Endodermal cell (in vitro differentiated cells): Measurements from ENCODE around the gene GPR65. TPM values are rescaled to one million over a fixed set of nuclear protein-coding genes. Genes with fewer than 3 reads are reported as not detected.

Source experiments
- DNase-seq: peaks from one replicate; pipeline ENCODE4 v3.0.0-alpha.2; 2017
- H3K27ac ChIP-seq: 2 replicates; pipeline ENCODE4 v1.5.1; 2013; ENCODE audit warnings: mild to moderate bottlenecking, low read depth, low read length, moderate library complexity
- H3K27me3 ChIP-seq: 2 replicates; pipeline ENCODE4 v1.6.1; 2013; ENCODE audit warnings: mild to moderate bottlenecking, low read length, moderate library complexity; ENCODE audit not compliant: insufficient read depth, control insufficient read depth, poor library complexity, severe bottlenecking
- H3K36me3 ChIP-seq: 2 replicates; pipeline ENCODE4 v1.7.0; 2013; ENCODE audit warnings: mild to moderate bottlenecking, low read length, moderate library complexity; ENCODE audit not compliant: control insufficient read depth, insufficient read depth
- H3K4me1 ChIP-seq: one replicate; pipeline ENCODE4 v1.7.0; 2013; ENCODE audit warnings: low read length; ENCODE audit not compliant: control insufficient read depth, insufficient read depth
- H3K4me3 ChIP-seq: 2 replicates; pipeline ENCODE4 v1.5.1; 2013; ENCODE audit warnings: mild to moderate bottlenecking, low read length, moderate library complexity
- H3K9ac ChIP-seq: 2 replicates; pipeline ENCODE4 v1.6.1; 2013; ENCODE audit warnings: mild to moderate bottlenecking, low read length, moderate library complexity; ENCODE audit not compliant: poor library complexity, severe bottlenecking; ENCODE audit errors: extremely low read depth
- H3K9me3 ChIP-seq: 2 replicates; pipeline ENCODE4 v1.6.1; 2013; ENCODE audit warnings: mild to moderate bottlenecking, low read length, moderate library complexity; ENCODE audit not compliant: control insufficient read depth
- H3K27ac Mint-ChIP-seq: 2 replicates; pipeline ENCODE4 v1.8.0; 2020; ENCODE audit warnings: mixed read lengths
- H3K27me3 Mint-ChIP-seq: 2 replicates; pipeline ENCODE4 v1.8.0; 2021; ENCODE audit warnings: mild to moderate bottlenecking, mixed read lengths; ENCODE audit not compliant: insufficient read depth
- H3K36me3 Mint-ChIP-seq: 2 replicates; pipeline ENCODE4 v1.8.0; 2020; ENCODE audit warnings: low read depth, mixed read lengths
- H3K4me1 Mint-ChIP-seq: 2 replicates; pipeline ENCODE4 v1.8.0; 2020; ENCODE audit warnings: mixed read lengths
- H3K4me3 Mint-ChIP-seq: 2 replicates; pipeline ENCODE4 v1.8.0; 2020; ENCODE audit warnings: mild to moderate bottlenecking, moderate library complexity, mixed read lengths
- H3K9me3 Mint-ChIP-seq: 2 replicates; pipeline ENCODE4 v1.8.0; 2020; ENCODE audit warnings: mild to moderate bottlenecking, mixed read lengths
- CTCF ChIP-seq: fragments of 200-600 bp; sonication (generic); conservative IDR thresholded peaks from 2 replicates; pipeline ENCODE4 v1.5.0; 2021; ENCODE audit warnings: antibody characterized with exemption, mild to moderate bottlenecking
- WGBS, 2 experiments: methylation state at CpG; one replicate each; pipeline versions ENCODE4 v1.1.5 to v1.1.7; 2013; ENCODE audit warnings: missing lambda C conversion rate in 2 of 2, mixed read lengths in 1 of 2; ENCODE audit not compliant: insufficient coverage in 1 of 2, insufficient read length in 1 of 2; 5-methylcytosine and 5-hydroxymethylcytosine counted together
- total RNA-seq, 2 donors: library from RNA; stranded (reverse); fragmentation: NEBNext Ultra II Directional in 1 of 2; extraction: Animal tissue kit (Norgen Biotek cat#: 25700) in 1 of 2; gene quantifications; 2 replicates in 1 of 2; 3 replicates in 1 of 2; pipeline ENCODE4 v1.2.1, GENCODE V29; 2021

GPR65 gene
- total RNA-seq, 2 donors from 2014 or later, result not detected

- peak overlapping the region; percentile 39 for H3K27ac ChIP-seq
- no peaks in the 10 kb centered on the region for H3K9me3 ChIP-seq
- H3K9ac ChIP-seq, result no peak overlapping the region
- Mint-ChIP-seq H3K27ac (peak overlapping the region; percentile 91), H3K27me3 (no peaks in the 10 kb centered on the region), H3K4me3 (peak overlapping the region; percentile 23), H3K36me3 (no peaks in the 10 kb centered on the region), H3K9me3 (no peaks in the 10 kb centered on the region), H3K4me1 (peaks cover 45% of the 10 kb centered on the region)
- no peaks in the 10 kb centered on the region for H3K36me3 ChIP-seq
- H3K27me3 ChIP-seq, result no peaks in the 10 kb centered on the region
- TF ChIP-seq CTCF, result no peak
- WGBS, 2 experiments, result 89 to 94% methylated on average over 2 to 3 of the region's 3 CpGs
- peaks cover 7% of the 10 kb centered on the region for H3K4me1 ChIP-seq
- H3K4me3 ChIP-seq, result peak overlapping the region; percentile 37
- no peak for DNase-seq
Observed at GRCh38 chr14:88025313-88025712, 20.4 kb downstream of the GPR65 start.

DNA sequence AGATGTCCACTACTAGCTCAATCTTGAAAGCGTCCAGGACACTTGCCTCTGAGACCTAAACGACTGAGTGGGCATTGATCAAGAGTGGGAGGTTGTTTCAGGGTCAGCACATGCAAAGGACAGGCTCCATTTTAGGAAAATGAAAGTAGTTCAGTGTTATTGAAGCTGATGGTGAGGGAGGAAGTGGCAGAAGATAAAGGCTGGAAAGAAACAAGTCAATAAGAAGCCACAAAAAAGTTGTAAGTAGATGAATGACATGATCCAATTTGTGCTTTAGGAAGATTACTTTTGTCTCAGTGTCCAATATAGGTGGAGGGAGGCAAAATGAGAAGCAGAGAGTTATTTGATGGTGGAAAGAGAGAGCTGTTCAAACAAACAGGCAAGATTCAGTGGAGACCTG lies 22.0 kb downstream of the GPR65 start:
- no peaks in the 10 kb centered on the region for H3K27me3 Mint-ChIP-seq
- Histone ChIP-seq H3K4me1 (peaks cover 7% of the 10 kb centered on the region), H3K9me3 (no peaks in the 10 kb centered on the region), H3K27me3 (no peaks in the 10 kb centered on the region), H3K27ac (no peak overlapping the region), H3K4me3 (no peak overlapping the region), H3K36me3 (no peaks in the 10 kb centered on the region), H3K9ac (no peak overlapping the region)
- H3K4me3 Mint-ChIP-seq, result no peak overlapping the region
- H3K4me1 Mint-ChIP-seq, result peaks cover 45% of the 10 kb centered on the region
- no peaks in the 10 kb centered on the region for H3K9me3 Mint-ChIP-seq
- TF ChIP-seq CTCF, result no peak
- no peak for DNase-seq
- 75 to 93% methylated on average over 2 of the region's 2 CpGs for WGBS, 2 experiments
- H3K27ac Mint-ChIP-seq, result no peak overlapping the region
- H3K36me3 Mint-ChIP-seq, result no peaks in the 10 kb centered on the region

GRCh38 chr14:88029500-88029899 lies 24.6 kb downstream of the GPR65 start:
- H3K9ac ChIP-seq, result no peak overlapping the region
- H3K9me3 Mint-ChIP-seq, result peaks cover 4% of the 10 kb centered on the region
- no peak overlapping the region for H3K27ac ChIP-seq
- no peak overlapping the region for H3K4me3 ChIP-seq
- no peak overlapping the region for H3K27ac Mint-ChIP-seq
- H3K9me3 ChIP-seq, result no peaks in the 10 kb centered on the region
- peaks cover 24% of the 10 kb centered on the region for H3K4me1 Mint-ChIP-seq
- no peak for DNase-seq
- peaks cover 7% of the 10 kb centered on the region for H3K4me1 ChIP-seq
- no peaks in the 10 kb centered on the region for H3K27me3 Mint-ChIP-seq
- no peak for TF ChIP-seq CTCF
- H3K27me3 ChIP-seq, result no peaks in the 10 kb centered on the region
- 86 to 98% methylated on average over 1 to 2 of the region's 2 CpGs for WGBS, 2 experiments
- H3K4me3 Mint-ChIP-seq, result no peak overlapping the region
- no peaks in the 10 kb centered on the region for H3K36me3 ChIP-seq
- H3K36me3 Mint-ChIP-seq, result no peaks in the 10 kb centered on the region
